IMR-90 (cell line): ENCODE results near the gene DPP10. TPM values are rescaled to one million over a fixed set of nuclear protein-coding genes. Genes with fewer than 3 reads are reported as not detected.

Experiments
- ATAC-seq: fragments of 200-7000 bp; cut with Tn5 transposase; 2 replicates; pipeline ENCODE4 v1.9.1; 2020; ENCODE audit warnings: low read depth, mild to moderate bottlenecking, moderate library complexity
- BruUV-seq: library from RNA; stranded (reverse); fragments of 400-500 nt; replicated peaks from 2 replicates; lab custom pipeline; 2021; lab: Mats Ljungman, UMichigan
- CTCF ChIA-PET: fragments of 300-600 bp; formaldehyde crosslinking; extraction: SDS; loops from one replicate; lab custom pipeline; 2021; ENCODE audit warnings: antibody characterized with exemption; lab: Yijun Ruan, JAX
- POLR2A ChIA-PET: fragments of 300-600 bp; sonication (Branson Sonifier 250); formaldehyde crosslinking; loops from one replicate; lab custom pipeline; 2022; ENCODE audit warnings: antibody characterized with exemption; ENCODE audit not compliant: unreplicated experiment; lab: Charles Lee
- DNase-seq: peaks from one replicate; pipeline ENCODE4 v3.0.0; 2013
- H2AFZ ChIP-seq: replicated peaks from 2 replicates; pipeline ENCODE3; 2013; ENCODE audit warnings: low read length, mild to moderate bottlenecking; ENCODE audit not compliant: poor library complexity
- H2AK5ac ChIP-seq: 2 replicates; pipeline ENCODE4 v1.6.1; 2013; ENCODE audit warnings: low read depth, low read length, inconsistent platforms
- H2AK9ac ChIP-seq: replicated peaks from 2 replicates; pipeline ENCODE3; 2013; ENCODE audit warnings: mild to moderate bottlenecking, low read depth, low read length, moderate library complexity; ENCODE audit not compliant: poor library complexity
- H2BK120ac ChIP-seq: 2 replicates; pipeline ENCODE4 v1.6.1; 2013; ENCODE audit warnings: low read depth, low read length, inconsistent platforms
- H2BK15ac ChIP-seq: 3 replicates; pipeline ENCODE4 v1.6.1; 2013; ENCODE audit warnings: low read depth, low read length, inconsistent platforms
- H2BK20ac ChIP-seq: 2 replicates; pipeline ENCODE4 v1.6.1; 2013; ENCODE audit warnings: low read depth, mild to moderate bottlenecking, inconsistent platforms, low read length, moderate library complexity
- H2BK5ac ChIP-seq: 2 replicates; pipeline ENCODE4 v1.6.1; 2013; ENCODE audit warnings: mild to moderate bottlenecking, low read depth, low read length, inconsistent platforms; ENCODE audit not compliant: poor library complexity, severe bottlenecking
- H3K14ac ChIP-seq: replicated peaks from 2 replicates; pipeline ENCODE4 v1.6.1; 2013; ENCODE audit warnings: low read depth, low read length, inconsistent platforms
- H3K18ac ChIP-seq: 2 replicates; pipeline ENCODE4 v1.6.1; 2013; ENCODE audit warnings: low read depth, low read length, control low read depth
- H3K23ac ChIP-seq: 2 replicates; pipeline ENCODE4 v1.6.1; 2013; ENCODE audit warnings: low read depth, low read length, inconsistent platforms
- H3K27ac ChIP-seq: 2 replicates; pipeline ENCODE4 v1.5.1; 2013; ENCODE audit warnings: mild to moderate bottlenecking, control low read depth, low read length; ENCODE audit not compliant: insufficient read depth
- H3K27me3 ChIP-seq: 2 replicates; pipeline ENCODE4 v1.6.1; 2013; ENCODE audit warnings: low read length; ENCODE audit not compliant: control insufficient read depth, insufficient read depth
- H3K36me3 ChIP-seq: 2 replicates; pipeline ENCODE4 v1.6.1; 2013; ENCODE audit warnings: low read length, mixed read lengths; ENCODE audit not compliant: control insufficient read depth, insufficient read depth
- H3K4ac ChIP-seq: 2 replicates; pipeline ENCODE4 v1.6.1; 2013; ENCODE audit warnings: low read depth, low read length, inconsistent platforms
- H3K4me1 ChIP-seq: 2 replicates; pipeline ENCODE4 v1.6.1; 2013; ENCODE audit warnings: low read length, mixed read lengths; ENCODE audit not compliant: control insufficient read depth, insufficient read depth
- H3K4me2 ChIP-seq: 2 replicates; pipeline ENCODE4 v1.6.1; 2013; ENCODE audit warnings: low read depth, mild to moderate bottlenecking, control low read depth, low read length, moderate library complexity
- H3K4me3 ChIP-seq: 2 replicates; pipeline ENCODE4 v1.5.1; 2013; ENCODE audit warnings: low read depth, mild to moderate bottlenecking, control low read depth, low read length, moderate library complexity; ENCODE audit not compliant: insufficient read depth
- H3K56ac ChIP-seq: 2 replicates; pipeline ENCODE4 v1.6.1; 2013; ENCODE audit warnings: low read length, inconsistent platforms; ENCODE audit not compliant: insufficient read depth; ENCODE audit errors: extremely low read depth
- H3K79me1 ChIP-seq, 2 experiments: 2 replicates each; pipeline ENCODE4 v1.6.1; 2013; ENCODE audit warnings: low read length in 2 of 2, inconsistent platforms in 1 of 2, low read depth in 1 of 2
- H3K9ac ChIP-seq: 2 replicates; pipeline ENCODE4 v1.6.1; 2013; ENCODE audit warnings: low read depth, low read length, control low read depth
- H3K9me1 ChIP-seq: 2 replicates; pipeline ENCODE4 v1.6.1; 2013; ENCODE audit warnings: low read length, inconsistent platforms; ENCODE audit not compliant: insufficient read depth
- H3K9me3 ChIP-seq: 2 replicates; pipeline ENCODE4 v1.6.1; 2013; ENCODE audit warnings: low read length; ENCODE audit not compliant: control insufficient read depth, insufficient read depth
- H4K20me1 ChIP-seq: 2 replicates; pipeline ENCODE4 v1.6.1; 2013; ENCODE audit warnings: low read length, inconsistent platforms; ENCODE audit not compliant: insufficient read depth
- H4K5ac ChIP-seq: 2 replicates; pipeline ENCODE4 v1.6.1; 2013; ENCODE audit warnings: mild to moderate bottlenecking, low read depth, low read length, control low read depth
- H4K8ac ChIP-seq, 2 experiments: 2 replicates each; pipeline ENCODE4 v1.6.1; 2013; ENCODE audit warnings: low read depth in 2 of 2, low read length in 2 of 2, control low read depth in 1 of 2, inconsistent platforms in 1 of 2
- H4K91ac ChIP-seq: 2 replicates; pipeline ENCODE4 v1.6.1; 2013; ENCODE audit warnings: low read depth, low read length, inconsistent platforms; ENCODE audit not compliant: insufficient read depth
- CHD1 ChIP-seq: IDR thresholded peaks from 2 replicates; pipeline ENCODE4 v1.6.1; 2012; ENCODE audit warnings: low read depth, low read length, improper control_type of control experiment
- CTCF ChIP-seq: conservative IDR thresholded peaks from 2 replicates; pipeline ENCODE4 v1.5.1; 2012; ENCODE audit warnings: mild to moderate bottlenecking, low read depth, low read length, improper control_type of control experiment
- ELK1 ChIP-seq: fragments of 150-350 bp; IDR thresholded peaks from 2 replicates; pipeline ENCODE4 v1.6.1; 2016; ENCODE audit warnings: low read depth, mild to moderate bottlenecking, low read length, moderate library complexity, borderline replicate concordance
- FOS ChIP-seq: fragments of 150-350 bp; IDR thresholded peaks from 2 replicates; pipeline ENCODE4 v1.6.1; 2016; ENCODE audit warnings: low read depth, low read length
- MAZ ChIP-seq: IDR thresholded peaks from 2 replicates; pipeline ENCODE4 v1.6.1; 2012; ENCODE audit warnings: low read depth, mild to moderate bottlenecking, low read length, improper control_type of control experiment, moderate library complexity, borderline replicate concordance
- NFE2L2 ChIP-seq: fragments of 150-350 bp; IDR thresholded peaks from 2 replicates; pipeline ENCODE4 v1.6.1; 2016; ENCODE audit warnings: low read depth, mild to moderate bottlenecking, low read length
- POLR2A ChIP-seq: IDR thresholded peaks from 2 replicates; pipeline ENCODE4 v1.6.1; 2012; ENCODE audit warnings: mild to moderate bottlenecking, low read depth, low read length
- RAD21 ChIP-seq: IDR thresholded peaks from 2 replicates; pipeline ENCODE4 v1.6.1; 2012; ENCODE audit warnings: low read length, improper control_type of control experiment
- RFX5 ChIP-seq: IDR thresholded peaks from 2 replicates; pipeline ENCODE4 v1.8.0; 2012; ENCODE audit warnings: low read depth, mild to moderate bottlenecking, low read length, moderate library complexity
- WGBS, 2 experiments: methylation state at CpG; one replicate each; pipeline versions ENCODE4 v1.1.5 to v1.1.7; 2013; ENCODE audit warnings: missing lambda C conversion rate in 2 of 2; ENCODE audit not compliant: insufficient read length in 1 of 2; ENCODE audit errors: extremely low coverage in 2 of 2; 5-methylcytosine and 5-hydroxymethylcytosine counted together
- dilution Hi-C: fragments of 300-500 bp; cut with HindIII; formaldehyde crosslinking; loops from one replicate; pipeline ENCODE4 v1.14.3; 2018; ENCODE audit warnings: low sequenced_read_pairs; ENCODE audit not compliant: unreplicated experiment
- in situ Hi-C: fragments of 300-500 bp; cut with MboI; formaldehyde crosslinking; loops from 3 replicates; pipeline ENCODE4 v1.14.3; 2019; ENCODE audit warnings: low sequenced_read_pairs, inconsistent platforms, mixed read lengths
- intact Hi-C: fragments of 100-400 bp; cut with micrococcal nuclease; formaldehyde crosslinking; loops from 2 replicates; pipeline ENCODE4 v1.10.0; 2022
- polyA plus RNA-seq, 3 experiments: library from polyadenylated mRNA; depleted of rRNA; stranded (reverse); fragments of >200 nt; gene quantifications; 2 replicates each; pipeline ENCODE4 v1.2.3, GENCODE V29; 2012; ENCODE audit warnings: low replicate concordance in 1 of 3
- total RNA-seq: library from RNA; depleted of rRNA; stranded (reverse); fragments of >200 nt; gene quantifications from 2 replicates; pipeline ENCODE4 v1.2.3, GENCODE V29; 2012
- TF ChIP-seq, protein P1 (sequence below): fragments of 150-350 bp; IDR thresholded peaks from 2 replicates; pipeline ENCODE4 v1.6.1; 2017; ENCODE audit warnings: mild to moderate bottlenecking, antibody characterized with exemption, low read length, low read depth

DPP10 gene
- total and polyA plus RNA-seq, 2 of the 4 experiments (the other 2 are of a cell fraction) = not detected

GRCh38 chr2:115880558-115880957 lies 1438.1 kb downstream of the DPP10 start:
- Histone ChIP-seq H3K14ac (no peak overlapping the region), H2AK5ac (no peak overlapping the region), H2BK15ac (no peak overlapping the region), H3K4me1 (no peaks in the 10 kb centered on the region), H2BK20ac (no peak overlapping the region), H4K20me1 (no peaks in the 10 kb centered on the region), H3K4me2 (no peak overlapping the region), H3K9me1 (no peaks in the 10 kb centered on the region), H3K36me3 (no peaks in the 10 kb centered on the region), H2BK120ac (no peak overlapping the region), H3K27ac (no peak overlapping the region), H4K5ac (no peak overlapping the region), H3K18ac (no peak overlapping the region), H3K9me3 (peaks cover 2% of the 10 kb centered on the region; the same call in 1 of the 2 replicates), H3K4ac (no peak overlapping the region), H3K9ac (no peak overlapping the region), H2BK5ac (no peak overlapping the region), H2AK9ac (no peak overlapping the region), H3K23ac (no peak overlapping the region), H3K4me3 (no peak overlapping the region), H3K79me1 (no peaks in the 10 kb centered on the region), H2AFZ (no peak overlapping the region), H4K8ac (no peak overlapping the region), H3K27me3 (no peaks in the 10 kb centered on the region), H4K91ac (no peak overlapping the region), H3K56ac (no peak overlapping the region)
- POLR2A ChIA-PET = no interaction called here
- TF ChIP-seq ELK1 (no peak), CTCF (no peak), MAZ (no peak), NFE2L2 (no peak), RFX5 (no peak), POLR2A (no peak), CHD1 (no peak), FOS (no peak), RAD21 (no peak)
- TF ChIP-seq, protein P1, sequence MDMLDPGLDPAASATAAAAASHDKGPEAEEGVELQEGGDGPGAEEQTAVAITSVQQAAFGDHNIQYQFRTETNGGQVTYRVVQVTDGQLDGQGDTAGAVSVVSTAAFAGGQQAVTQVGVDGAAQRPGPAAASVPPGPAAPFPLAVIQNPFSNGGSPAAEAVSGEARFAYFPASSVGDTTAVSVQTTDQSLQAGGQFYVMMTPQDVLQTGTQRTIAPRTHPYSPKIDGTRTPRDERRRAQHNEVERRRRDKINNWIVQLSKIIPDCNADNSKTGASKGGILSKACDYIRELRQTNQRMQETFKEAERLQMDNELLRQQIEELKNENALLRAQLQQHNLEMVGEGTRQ = no peak
- no CpG with 5 or more reads among the region's 1 CpG for WGBS, 2 experiments
- ATAC-seq = no peak
- intact Hi-C loops (no loop called here), in situ Hi-C loops (no loop called here), dilution Hi-C loops (no loop called here)
- BruUV-seq = no TSS peak
- CTCF ChIA-PET = no interaction called here
- DNase-seq = no peak
